Measurements from ENCODE around the gene ACVR2B. TPM values are rescaled to one million over a fixed set of nuclear protein-coding genes. Genes with fewer than 3 reads are reported as not detected.

The ACVR2B gene
- total RNA-seq, 2 experiments from 2014 or later, result 7.2 to 7.8 TPM

GRCh38 chr3:38460377-38461270 is 6.9 kb downstream of the ACVR2B start:
- H3K36me3 ChIP-seq (ENCODE audit: insufficient read depth, low read length), result no peaks in the 10 kb centered on the region
- POLR2A ChIA-PET, result no interaction called here
- H3K27ac ChIP-seq (ENCODE audit: low read depth, low read length, poor library complexity, severe bottlenecking), result no peak overlapping the region
- no peak for DNase-seq (ENCODE audit: low spot score)
- H3K79me2 ChIP-seq (ENCODE audit: insufficient read depth, low read depth, low read length), result no peaks in the 10 kb centered on the region
- H2AFZ ChIP-seq (ENCODE audit: low read length), result no peak overlapping the region
- no peaks in the 10 kb centered on the region for H3K4me1 ChIP-seq (ENCODE audit: insufficient read depth, low read length, poor library complexity, severe bottlenecking)
- BruUV-seq (replicated peaks), result no TSS peak
- intact Hi-C loops (cut with micrococcal nuclease; ENCODE audit: unreplicated experiment), result no loop called here
- H3K4me2 ChIP-seq (ENCODE audit: low read length), result no peak overlapping the region
- no peak overlapping the region for H3K4me3 ChIP-seq (ENCODE audit: low read depth, low read length, poor library complexity, severe bottlenecking)
- no peaks in the 10 kb centered on the region for H3K9me3 ChIP-seq (ENCODE audit: low read length)
- TF ChIP-seq CTCF (conservative IDR thresholded peaks at IDR 0.05; ENCODE audit: low read length) (no peak), EZH2phosphoT487 (IDR thresholded peaks at IDR 0.05; ENCODE audit: borderline replicate concordance, low read depth, low read length) (no peak)
- no peaks in the 10 kb centered on the region for H3K9me2 ChIP-seq (ENCODE audit: insufficient read depth, low read length)
- H4K20me1 ChIP-seq (ENCODE audit: insufficient read depth, low read length), result no peaks in the 10 kb centered on the region
- CTCF ChIA-PET (ENCODE audit: unreplicated experiment), result no interaction called here

- H2AFZ ChIP-seq (ENCODE audit: low read length), result no peak overlapping the region
- H3K4me1 ChIP-seq (ENCODE audit: insufficient read depth, low read length, poor library complexity, severe bottlenecking), result no peaks in the 10 kb centered on the region
- POLR2A ChIA-PET, result interaction anchor here (0.7 to 1.0 kb wide), 2 partner anchors 10 to 31 kb away, joined by 3 read pairs; no protein-coding TSS in a partner anchor
- DNase-seq (ENCODE audit: low spot score), result no peak
- H3K4me3 ChIP-seq (ENCODE audit: low read depth, low read length, poor library complexity, severe bottlenecking), result no peak overlapping the region
- TF ChIP-seq EZH2phosphoT487 (IDR thresholded peaks at IDR 0.05; ENCODE audit: borderline replicate concordance, low read depth, low read length) (no peak), CTCF (conservative IDR thresholded peaks at IDR 0.05; ENCODE audit: low read length) (no peak)
- no peak overlapping the region for H3K27ac ChIP-seq (ENCODE audit: low read depth, low read length, poor library complexity, severe bottlenecking)
- H3K36me3 ChIP-seq (ENCODE audit: insufficient read depth, low read length), result no peaks in the 10 kb centered on the region
- H3K79me2 ChIP-seq (ENCODE audit: insufficient read depth, low read depth, low read length), result no peaks in the 10 kb centered on the region
- BruUV-seq (replicated peaks), result no TSS peak
- no peaks in the 10 kb centered on the region for H3K9me2 ChIP-seq (ENCODE audit: insufficient read depth, low read length)
- H3K9me3 ChIP-seq (ENCODE audit: low read length), result peaks cover 22% of the 10 kb centered on the region; the same call in 1 of the 2 replicates
- H3K4me2 ChIP-seq (ENCODE audit: low read length), result no peak overlapping the region
- CTCF ChIA-PET (ENCODE audit: unreplicated experiment), result no interaction called here
- no peaks in the 10 kb centered on the region for H4K20me1 ChIP-seq (ENCODE audit: insufficient read depth, low read length)
- intact Hi-C loops (cut with micrococcal nuclease; ENCODE audit: unreplicated experiment), result no loop called here
These were observed 12.0 kb downstream of the ACVR2B start for GRCh38 chr3:38465588-38466154.

GRCh38 chr3:38468765-38469164 is 15.1 kb downstream of the ACVR2B start:
- no peaks in the 10 kb centered on the region for H4K20me1 ChIP-seq (ENCODE audit: insufficient read depth, low read length)
- H3K4me3 ChIP-seq (ENCODE audit: low read depth, low read length, poor library complexity, severe bottlenecking), result no peak overlapping the region
- H3K9me3 ChIP-seq (ENCODE audit: low read length), result peaks cover 24% of the 10 kb centered on the region; the same call in 1 of the 2 replicates
- H3K36me3 ChIP-seq (ENCODE audit: insufficient read depth, low read length), result no peaks in the 10 kb centered on the region
- H3K27ac ChIP-seq (ENCODE audit: low read depth, low read length, poor library complexity, severe bottlenecking), result no peak overlapping the region
- no TSS peak for BruUV-seq (replicated peaks)
- no peak overlapping the region for H2AFZ ChIP-seq (ENCODE audit: low read length)
- TF ChIP-seq EZH2phosphoT487 (IDR thresholded peaks at IDR 0.05; ENCODE audit: borderline replicate concordance, low read depth, low read length) (no peak), CTCF (conservative IDR thresholded peaks at IDR 0.05; ENCODE audit: low read length) (no peak)
- no peaks in the 10 kb centered on the region for H3K79me2 ChIP-seq (ENCODE audit: insufficient read depth, low read depth, low read length)
- no peaks in the 10 kb centered on the region for H3K9me2 ChIP-seq (ENCODE audit: insufficient read depth, low read length)
- no peak for DNase-seq (ENCODE audit: low spot score)
- ChIA-PET CTCF (ENCODE audit: unreplicated experiment) (no interaction called here), POLR2A (no interaction called here)
- intact Hi-C loops (cut with micrococcal nuclease; ENCODE audit: unreplicated experiment), result no loop called here
- no peaks in the 10 kb centered on the region for H3K4me1 ChIP-seq (ENCODE audit: insufficient read depth, low read length, poor library complexity, severe bottlenecking)
- no peak overlapping the region for H3K4me2 ChIP-seq (ENCODE audit: low read length)
